NCI-H1105 treated with DMSO at 0.1 percent for 48 hours (cell line): ENCODE results near the gene ELK4.

Experiments
- DNase-seq: peaks from one replicate; lab custom pipeline; 2025; lab: John Stamatoyannopoulos, UW

The ELK4 gene, protein sequence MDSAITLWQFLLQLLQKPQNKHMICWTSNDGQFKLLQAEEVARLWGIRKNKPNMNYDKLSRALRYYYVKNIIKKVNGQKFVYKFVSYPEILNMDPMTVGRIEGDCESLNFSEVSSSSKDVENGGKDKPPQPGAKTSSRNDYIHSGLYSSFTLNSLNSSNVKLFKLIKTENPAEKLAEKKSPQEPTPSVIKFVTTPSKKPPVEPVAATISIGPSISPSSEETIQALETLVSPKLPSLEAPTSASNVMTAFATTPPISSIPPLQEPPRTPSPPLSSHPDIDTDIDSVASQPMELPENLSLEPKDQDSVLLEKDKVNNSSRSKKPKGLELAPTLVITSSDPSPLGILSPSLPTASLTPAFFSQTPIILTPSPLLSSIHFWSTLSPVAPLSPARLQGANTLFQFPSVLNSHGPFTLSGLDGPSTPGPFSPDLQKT

DNA sequence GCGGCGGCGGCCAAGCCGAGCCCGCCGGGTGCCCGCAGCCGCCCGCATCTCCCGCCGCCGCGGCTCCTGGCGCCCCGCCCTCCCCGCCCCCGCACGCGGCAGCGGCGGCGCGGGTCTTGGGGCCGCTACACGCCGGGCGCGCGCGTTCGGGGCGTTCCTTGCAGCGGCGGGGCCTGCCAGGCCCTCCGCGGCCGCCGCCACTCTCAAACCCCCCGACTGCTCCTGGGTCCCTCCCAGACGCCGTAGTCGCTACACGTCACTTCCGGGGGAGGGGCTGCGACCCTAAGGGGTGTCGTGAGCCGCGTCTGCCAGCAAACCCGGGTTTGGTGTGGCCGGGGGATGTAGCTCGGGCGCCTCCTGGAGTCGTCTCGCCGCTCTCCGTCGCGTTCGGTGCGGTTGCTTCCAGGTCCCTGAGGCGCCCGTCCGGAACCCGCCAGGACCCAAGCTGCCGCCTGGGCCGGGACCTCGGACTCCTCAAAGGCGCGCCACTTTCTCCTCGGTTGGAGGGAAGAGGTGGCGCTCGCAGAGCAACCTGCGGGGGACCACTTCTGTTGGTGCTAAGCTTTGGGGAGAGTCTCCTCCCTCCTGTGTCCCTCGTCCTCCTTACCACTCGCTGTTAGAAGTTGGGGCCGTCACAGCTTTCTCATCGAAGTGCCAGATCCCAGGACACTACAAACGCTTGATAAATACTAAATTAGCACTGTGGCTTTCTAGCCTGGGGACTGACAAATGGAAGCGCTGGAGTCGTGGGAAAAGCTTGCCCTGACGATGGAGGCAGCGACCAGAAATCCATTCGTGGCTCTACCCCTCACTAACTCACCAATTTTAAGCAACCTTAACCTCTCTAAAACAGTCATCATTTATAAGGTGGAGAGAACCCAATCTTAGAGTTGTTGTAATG lies at the start of gene ELK4:
ELK4 (minus strand) TSS at position 244 of the 901 bp plus-strand sequence. CDS start 8,129 bp downstream, outside the sequence.
- peak; percentile 96 for DNase-seq

DNA sequence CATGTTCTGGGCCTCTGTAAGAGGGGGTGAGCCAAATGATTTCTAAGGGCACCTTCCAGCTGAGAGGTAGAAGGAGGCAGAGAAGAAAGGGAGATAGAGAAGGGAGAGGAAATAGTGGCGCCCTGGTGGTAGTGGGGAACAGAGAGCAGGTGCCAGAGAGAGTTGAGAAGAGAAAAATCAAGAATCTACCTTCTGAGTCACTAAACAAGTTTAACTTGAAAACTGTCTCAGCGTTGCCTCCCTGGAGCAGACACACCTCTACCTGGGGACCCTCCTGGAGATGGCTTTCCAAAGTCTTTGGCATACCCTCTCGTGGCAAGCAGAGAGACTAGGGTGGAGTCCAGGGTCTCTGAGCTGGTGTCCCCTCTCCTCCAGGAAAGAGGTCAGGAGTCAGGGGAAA lies 49.6 kb upstream of the ELK4 start:
- no peak for DNase-seq

- peak; percentile 56 for DNase-seq
Measured at GRCh38 chr1:205680073-205680851, 48.5 kb upstream of the ELK4 start, which contains the start of gene SLC45A3. TSS of gene SLC45A3 (minus strand) at chr1:205680509. CDS start at chr1:205664656, 15,853 bp downstream.

DNA sequence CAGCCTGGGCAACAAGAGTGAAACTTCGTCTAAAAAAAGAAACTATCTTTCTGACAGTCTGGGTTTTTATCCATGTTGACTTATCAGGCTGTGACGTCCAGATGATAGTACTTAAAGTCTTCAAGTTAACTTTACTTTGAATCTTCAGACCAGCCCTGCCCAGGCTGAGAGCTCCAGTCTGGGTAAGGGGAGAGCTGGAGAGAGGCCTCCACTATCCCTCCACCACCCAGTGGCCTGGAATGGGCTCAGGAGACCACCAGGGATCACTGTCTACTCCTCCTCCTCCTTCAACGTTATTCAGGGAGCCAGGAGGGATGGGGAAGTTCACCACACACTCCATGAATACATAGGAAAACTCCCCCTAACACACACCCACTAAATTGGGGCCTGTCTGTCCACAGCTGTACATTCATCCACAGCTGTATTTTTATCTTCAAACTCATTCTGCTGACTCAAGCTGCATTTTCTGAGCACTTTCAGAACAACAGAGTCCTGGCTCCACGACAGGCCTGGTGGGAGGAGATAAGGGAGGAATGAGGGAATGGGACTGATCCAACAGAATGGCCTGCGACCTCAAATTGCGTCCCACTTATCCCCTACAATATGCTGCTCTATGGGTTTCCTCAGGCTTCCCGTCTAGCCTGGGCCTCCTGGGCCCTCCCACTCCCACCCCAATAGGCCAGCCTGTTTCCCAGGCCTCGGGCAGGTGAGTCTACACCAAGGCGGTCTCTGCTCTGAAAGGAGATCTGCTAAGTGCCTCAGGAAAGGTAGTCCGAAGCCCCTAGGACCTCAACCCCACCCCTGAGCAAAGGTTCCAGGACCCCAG lies 46.7 kb upstream of the ELK4 start:
- DNase-seq: no peak

DNA sequence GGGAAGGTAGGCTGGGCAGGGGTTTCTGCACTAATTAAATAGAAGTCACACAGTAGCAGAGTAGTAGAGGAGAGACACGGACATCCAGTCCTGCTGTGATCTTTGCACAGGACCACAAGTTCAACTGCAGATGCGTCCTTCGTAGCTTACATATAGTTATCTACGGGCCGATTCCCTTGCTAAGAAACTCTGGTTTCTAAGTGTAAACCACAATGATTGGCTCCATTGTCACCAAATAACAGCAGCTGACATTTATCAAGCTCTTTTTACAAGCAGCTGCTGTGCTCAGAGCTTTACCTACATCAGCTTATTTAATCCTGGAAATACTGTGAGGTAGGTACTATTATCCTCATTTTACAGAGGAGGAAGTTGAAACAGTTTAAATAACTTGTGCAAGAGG lies 45.4 kb upstream of the ELK4 start:
- no peak for DNase-seq

DNA sequence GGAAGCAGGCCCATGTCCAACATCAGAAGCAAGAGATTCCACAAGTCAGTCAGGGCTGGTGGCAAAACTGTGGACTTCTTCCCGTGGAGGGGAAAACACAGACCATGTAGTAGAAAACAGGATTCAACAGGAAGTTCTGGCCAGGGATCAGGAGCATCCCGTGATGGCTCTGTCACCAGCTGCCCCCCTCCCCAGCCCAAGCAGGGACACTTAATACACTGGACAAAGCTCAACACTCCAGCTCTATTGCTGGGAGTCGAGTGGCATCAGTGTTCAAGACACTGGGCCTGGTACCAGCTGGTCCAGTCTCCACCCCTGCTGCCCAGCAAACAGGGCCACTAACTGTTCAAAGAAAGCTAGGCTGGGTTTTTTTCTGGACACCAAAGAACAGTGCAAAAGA lies 44.8 kb upstream of the ELK4 start:
- no peak for DNase-seq

DNA sequence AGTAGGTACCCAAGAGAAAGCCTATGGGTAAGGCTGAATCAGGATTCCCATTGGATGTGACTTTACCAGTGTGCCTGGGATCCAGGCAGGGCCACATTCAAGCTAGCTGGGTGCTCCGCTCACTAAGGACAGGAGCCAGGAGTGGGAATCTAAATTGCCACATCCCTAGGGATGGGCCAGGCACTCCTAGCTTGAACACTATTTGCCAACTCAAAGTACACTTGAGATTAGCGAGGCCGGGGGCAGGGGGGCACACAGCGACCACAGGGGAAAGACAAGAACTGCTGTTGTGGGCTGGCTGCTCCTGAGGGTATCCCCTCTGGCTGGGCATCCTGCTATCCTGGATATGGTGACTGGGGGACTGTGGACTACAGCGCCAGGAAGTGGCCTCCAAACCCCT lies 44.2 kb upstream of the ELK4 start:
- no peak for DNase-seq

DNA sequence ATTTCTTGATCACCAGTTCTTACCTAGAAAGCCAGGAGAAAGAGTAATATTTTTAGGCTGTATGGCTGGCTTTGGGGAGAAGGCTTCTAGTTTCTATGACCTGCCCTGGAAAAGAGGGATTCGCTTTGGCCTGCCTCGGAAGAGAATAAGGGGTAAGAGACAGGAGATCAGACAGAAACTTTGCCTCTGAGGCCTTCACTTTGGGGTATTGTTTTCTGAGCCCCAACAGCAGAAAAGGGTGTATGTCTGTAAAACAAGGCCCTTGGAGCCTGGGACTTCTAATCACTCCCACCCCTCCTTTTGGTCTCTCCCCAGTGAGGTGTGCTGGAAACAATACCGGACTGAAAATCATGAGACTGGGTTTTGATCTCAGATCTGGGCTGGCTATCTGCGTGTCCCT lies 43.4 kb upstream of the ELK4 start:
- DNase-seq: no peak

DNA sequence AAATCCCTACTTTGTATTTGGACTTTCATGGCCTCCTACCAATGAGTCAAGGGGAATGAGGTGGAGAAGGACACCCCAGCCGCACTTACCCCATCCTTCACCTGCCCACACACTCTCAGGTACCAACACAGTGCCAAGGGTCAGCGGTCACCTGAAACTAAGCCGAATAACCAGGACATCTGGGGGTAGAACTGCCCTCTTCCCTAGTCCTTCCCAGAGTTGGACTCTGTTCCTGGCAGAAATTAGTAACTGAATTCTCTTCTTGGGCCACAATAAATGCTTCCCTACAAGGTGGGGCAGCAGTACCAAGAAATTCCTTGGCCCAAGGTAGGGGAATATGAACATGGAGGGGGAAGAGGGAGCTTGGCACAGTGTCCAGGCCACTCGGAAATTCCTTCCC lies 41.2 kb upstream of the ELK4 start:
- no peak for DNase-seq

DNA sequence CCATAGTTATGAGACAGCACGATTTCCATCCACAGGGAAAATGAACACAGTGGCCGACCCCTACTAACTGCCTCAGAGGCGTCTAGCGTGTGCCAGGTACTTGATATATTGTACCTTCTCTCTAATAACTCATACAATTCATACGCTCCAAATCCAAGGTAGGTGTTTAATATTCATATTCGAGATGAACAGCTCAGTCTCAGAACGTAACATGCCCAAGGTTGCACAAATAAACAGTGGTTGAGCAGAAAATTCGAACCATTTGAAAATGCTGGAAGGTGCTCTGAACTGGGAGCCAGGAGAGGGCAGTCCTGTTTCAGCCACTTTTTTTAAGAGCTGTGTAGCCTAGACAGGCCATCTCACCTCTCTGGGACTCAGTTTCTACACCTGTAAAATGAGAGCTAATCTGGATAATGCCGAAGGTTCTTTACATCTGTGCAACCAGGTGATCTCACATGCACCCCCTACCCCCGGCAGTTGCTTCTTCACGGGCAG lies 40.6 kb upstream of the ELK4 start:
- no peak for DNase-seq

DNA sequence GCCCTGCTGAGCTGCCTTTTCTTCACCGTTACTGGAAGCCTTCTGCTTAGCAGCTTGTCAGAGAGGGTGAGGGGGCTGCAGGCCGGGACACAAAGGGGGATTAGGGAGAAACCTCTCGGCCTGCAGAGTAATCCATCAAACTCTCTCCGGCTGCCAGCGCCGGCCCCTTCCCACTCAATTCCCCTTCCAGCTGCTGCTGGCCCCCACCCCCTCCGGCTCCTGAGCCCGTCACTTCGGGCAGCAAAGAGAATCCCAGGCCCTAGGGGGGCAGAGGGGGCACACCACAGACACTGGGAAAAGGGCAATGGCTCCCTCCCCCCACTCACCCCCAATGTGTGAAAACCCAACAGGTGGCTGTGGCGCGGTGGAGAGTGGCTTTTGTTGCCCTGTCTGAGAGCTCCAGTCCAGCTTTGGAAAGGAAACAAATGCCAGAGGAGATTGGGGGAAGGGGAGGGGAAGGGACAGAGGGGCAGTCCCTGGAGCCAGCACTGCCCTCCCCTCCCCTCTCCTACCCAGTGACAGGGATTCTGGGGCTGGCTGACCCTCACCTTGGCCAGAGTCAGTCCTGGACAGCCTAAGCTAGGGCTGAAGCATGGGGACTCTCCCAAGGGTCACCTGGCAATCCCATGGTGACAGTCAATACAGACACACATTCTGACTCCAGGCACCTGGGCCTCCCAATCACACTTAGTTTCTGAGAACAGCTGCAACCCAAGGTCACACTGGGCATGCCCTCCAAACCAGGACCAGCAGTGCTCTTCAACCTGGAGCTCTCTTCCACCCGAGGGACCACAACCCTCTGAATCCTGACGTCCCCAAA lies 39.0 kb upstream of the ELK4 start:
- no peak for DNase-seq

DNA sequence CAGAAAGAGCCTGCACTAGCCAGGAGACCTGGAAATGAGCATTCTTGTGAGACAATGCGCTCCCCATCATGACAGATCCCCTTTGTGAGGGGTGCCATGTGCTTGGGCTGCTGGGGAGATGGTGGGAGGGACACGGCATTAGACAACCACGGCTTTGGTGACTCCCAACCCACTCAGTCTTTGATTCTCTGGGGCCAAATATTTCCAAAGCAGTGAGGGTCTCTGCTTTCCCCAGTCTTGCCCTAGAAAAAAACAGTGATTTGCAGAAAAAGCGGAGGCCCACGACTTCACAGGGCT lies 38.3 kb upstream of the ELK4 start:
- no peak for DNase-seq

GRCh38 chr1:205669341-205670149 lies 37.7 kb upstream of the ELK4 start:
- no peak for DNase-seq

DNA sequence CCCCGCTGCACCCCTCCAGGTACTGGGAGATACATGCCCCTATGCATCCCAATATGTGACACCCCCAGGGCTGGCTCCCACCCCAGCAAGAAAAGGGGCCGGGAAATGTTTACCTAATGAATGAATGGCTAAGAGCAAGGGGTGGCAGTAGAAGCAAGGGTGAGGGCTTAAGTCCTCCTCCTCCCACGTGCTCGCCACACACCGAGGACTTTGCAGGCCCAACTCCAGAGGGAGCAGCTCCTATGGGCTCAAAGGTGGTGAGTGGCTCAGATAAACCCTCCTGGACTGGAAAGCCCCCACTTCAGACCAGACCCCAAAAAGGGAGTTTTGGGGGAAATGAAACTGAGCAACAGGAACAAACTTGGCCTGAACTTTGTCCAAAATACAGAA lies 37.1 kb upstream of the ELK4 start:
- DNase-seq: no peak

DNA sequence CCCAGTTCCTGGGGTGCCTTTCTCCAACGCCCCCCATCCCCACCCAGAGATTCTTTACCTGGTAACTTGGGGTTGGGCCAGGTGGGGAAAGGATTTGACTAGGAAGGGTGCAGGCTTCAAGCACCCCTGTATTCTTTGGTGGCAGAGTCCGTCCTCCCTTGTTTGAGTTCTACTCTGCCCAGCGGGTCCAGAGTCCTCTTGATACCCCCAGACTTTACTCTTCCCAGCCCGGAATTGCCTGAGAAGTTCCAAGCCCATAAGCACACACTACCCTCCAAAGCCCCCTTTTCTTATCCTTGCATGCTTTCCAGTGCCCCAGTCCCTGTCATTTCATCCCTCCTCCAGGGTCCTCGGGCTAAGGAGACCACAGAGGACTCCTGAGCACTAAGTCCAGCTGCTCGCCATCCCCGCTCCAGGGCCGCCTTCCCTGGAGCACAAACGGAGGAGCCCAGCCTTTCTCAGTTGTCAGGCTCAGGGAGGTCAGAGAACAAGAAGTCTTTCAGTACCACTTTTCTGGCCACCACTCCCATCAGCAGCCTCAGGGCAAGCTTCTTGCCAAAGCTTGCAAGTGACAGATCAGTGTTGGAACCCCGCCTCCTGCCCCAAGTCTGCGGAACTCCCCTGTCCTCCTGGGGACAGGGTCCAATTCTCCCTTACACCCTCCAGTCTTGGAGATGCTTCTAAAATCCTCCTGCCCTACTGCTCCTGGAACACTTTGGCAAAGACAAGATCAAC lies 36.3 kb upstream of the ELK4 start:
- no peak for DNase-seq

DNA sequence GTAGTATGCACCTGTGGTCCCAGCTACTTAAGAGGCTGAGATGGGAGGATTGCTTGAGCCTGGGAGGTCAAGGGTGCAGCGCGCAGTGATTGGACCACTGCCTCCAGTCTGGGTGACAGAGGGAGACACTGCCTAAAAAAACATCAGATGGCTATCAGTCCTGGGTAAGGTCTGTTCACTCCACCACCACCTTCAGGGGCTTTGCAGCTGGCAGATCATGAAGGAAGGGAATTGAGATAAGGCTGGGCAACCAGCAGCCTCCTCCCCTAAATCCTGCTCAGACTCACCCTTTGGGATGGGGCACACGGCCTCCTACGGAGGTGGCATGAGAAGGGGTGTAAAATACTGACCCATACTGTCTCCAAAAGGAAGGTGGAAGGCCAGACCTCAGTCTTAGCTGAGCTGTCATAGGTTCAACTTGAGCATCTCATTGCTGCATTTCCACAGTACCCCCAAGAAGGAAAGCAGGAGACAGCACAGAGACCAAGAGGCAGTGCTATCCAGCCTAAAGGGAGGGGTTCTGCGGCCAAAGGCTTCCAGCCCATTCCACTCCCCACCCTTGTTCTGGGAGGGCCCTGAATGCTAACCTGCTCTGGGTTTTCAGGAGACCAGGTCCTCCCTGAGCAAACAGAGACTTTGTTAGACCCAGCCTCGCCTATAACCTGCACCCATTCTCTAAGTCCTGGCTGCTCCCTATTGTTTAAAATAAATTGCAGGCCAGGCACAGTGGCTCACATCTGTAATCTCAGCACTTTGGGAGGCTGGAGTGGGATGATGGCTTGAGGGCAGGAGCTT lies 34.8 kb upstream of the ELK4 start:
- DNase-seq: no peak

GRCh38 chr1:205665201-205666045 lies 33.6 kb upstream of the ELK4 start:
- DNase-seq: no peak
